Osteocyte (in vitro differentiated cells): Measurements from ENCODE around the gene MB21D2. TPM values are rescaled to one million over a fixed set of nuclear protein-coding genes. Genes with fewer than 3 reads are reported as not detected.

Experiments
- DNase-seq: peaks from one replicate; pipeline ENCODE4 v3.0.0; 2021; ENCODE audit warnings: mixed read lengths; ENCODE audit not compliant: unreplicated experiment; ENCODE audit errors: extremely low spot score
- H3K27ac Mint-ChIP-seq: one replicate; pipeline ENCODE4 v1.8.0; 2021; ENCODE audit warnings: mild to moderate bottlenecking, mixed read lengths; ENCODE audit not compliant: unreplicated experiment
- H3K27me3 Mint-ChIP-seq: one replicate; pipeline ENCODE4 v1.8.0; 2021; ENCODE audit warnings: mixed read lengths; ENCODE audit not compliant: unreplicated experiment
- H3K36me3 Mint-ChIP-seq: one replicate; pipeline ENCODE4 v1.8.0; 2021; ENCODE audit warnings: mixed read lengths; ENCODE audit not compliant: unreplicated experiment
- H3K4me1 Mint-ChIP-seq: one replicate; pipeline ENCODE4 v1.8.0; 2021; ENCODE audit warnings: mixed read lengths; ENCODE audit not compliant: unreplicated experiment
- H3K4me3 Mint-ChIP-seq: one replicate; pipeline ENCODE4 v1.8.0; 2021; ENCODE audit warnings: mild to moderate bottlenecking, moderate library complexity, mixed read lengths; ENCODE audit not compliant: unreplicated experiment
- H3K9me3 Mint-ChIP-seq: one replicate; pipeline ENCODE4 v1.8.0; 2021; ENCODE audit warnings: mixed read lengths; ENCODE audit not compliant: unreplicated experiment
- CTCF ChIP-seq: fragments of 200-600 bp; sonication (generic); IDR thresholded peaks from 2 replicates; pipeline ENCODE4 v1.5.0; 2021; ENCODE audit warnings: antibody characterized with exemption, mild to moderate bottlenecking, moderate library complexity
- total RNA-seq: library from RNA; stranded (reverse); gene quantifications from 2 replicates; pipeline ENCODE4 v1.2.1, GENCODE V29; 2021

Gene MB21D2
- total RNA-seq, 1 donor from 2014 or later: 5.5 TPM

GRCh38 chr3:192935441-192935840 is 17.8 kb upstream of the MB21D2 start:
- DNase-seq: no peak
- H3K27ac Mint-ChIP-seq: no peak overlapping the region

GRCh38 chr3:192933779-192934460 is 16.3 kb upstream of the MB21D2 start:
- H3K36me3 Mint-ChIP-seq: no peaks in the 10 kb centered on the region
- no peak for TF ChIP-seq CTCF
- no peak overlapping the region for H3K27ac Mint-ChIP-seq
- H3K9me3 Mint-ChIP-seq: no peaks in the 10 kb centered on the region
- H3K4me1 Mint-ChIP-seq: no peaks in the 10 kb centered on the region
- no peaks in the 10 kb centered on the region for H3K27me3 Mint-ChIP-seq
- H3K4me3 Mint-ChIP-seq: no peak overlapping the region
- DNase-seq: no peak

More at GRCh38 chr3:192935441-192935840, 17.8 kb upstream of the MB21D2 start:
- Mint-ChIP-seq H3K9me3 (no peaks in the 10 kb centered on the region), H3K4me3 (no peak overlapping the region), H3K36me3 (no peaks in the 10 kb centered on the region), H3K27me3 (no peaks in the 10 kb centered on the region), H3K4me1 (no peaks in the 10 kb centered on the region)
- no peak for TF ChIP-seq CTCF

GRCh38 chr3:192933259-192933658 is 15.6 kb upstream of the MB21D2 start:
- Mint-ChIP-seq H3K4me1 (no peaks in the 10 kb centered on the region), H3K27ac (no peak overlapping the region), H3K4me3 (no peak overlapping the region), H3K36me3 (no peaks in the 10 kb centered on the region), H3K9me3 (no peaks in the 10 kb centered on the region), H3K27me3 (no peaks in the 10 kb centered on the region)
- no peak for TF ChIP-seq CTCF
- DNase-seq: no peak

GRCh38 chr3:192931825-192932224 is 14.2 kb upstream of the MB21D2 start:
- no peak for TF ChIP-seq CTCF

GRCh38 chr3:192930577-192930976 is 12.9 kb upstream of the MB21D2 start:
- H3K9me3 Mint-ChIP-seq: no peaks in the 10 kb centered on the region
- no peak for DNase-seq
- no peak for TF ChIP-seq CTCF
- H3K36me3 Mint-ChIP-seq: no peaks in the 10 kb centered on the region
- peaks cover 2% of the 10 kb centered on the region for H3K4me1 Mint-ChIP-seq
- no peak overlapping the region for H3K4me3 Mint-ChIP-seq
- no peaks in the 10 kb centered on the region for H3K27me3 Mint-ChIP-seq
- no peak overlapping the region for H3K27ac Mint-ChIP-seq

More at GRCh38 chr3:192931825-192932224, 14.2 kb upstream of the MB21D2 start:
- DNase-seq: no peak
- H3K36me3 Mint-ChIP-seq: no peaks in the 10 kb centered on the region
- no peaks in the 10 kb centered on the region for H3K9me3 Mint-ChIP-seq
- no peak overlapping the region for H3K27ac Mint-ChIP-seq
- H3K27me3 Mint-ChIP-seq: no peaks in the 10 kb centered on the region
- no peak overlapping the region for H3K4me3 Mint-ChIP-seq
- H3K4me1 Mint-ChIP-seq: peaks cover 2% of the 10 kb centered on the region
